NCI-H82 treated with DMSO at 0.1 percent for 48 hours (cell line): ENCODE data around the gene LRRN3.

Experiments used
- DNase-seq: peaks from one replicate; lab custom pipeline; 2025; ENCODE audit not compliant: unreplicated experiment; lab: John Stamatoyannopoulos, UW

LRRN3 gene

DNA sequence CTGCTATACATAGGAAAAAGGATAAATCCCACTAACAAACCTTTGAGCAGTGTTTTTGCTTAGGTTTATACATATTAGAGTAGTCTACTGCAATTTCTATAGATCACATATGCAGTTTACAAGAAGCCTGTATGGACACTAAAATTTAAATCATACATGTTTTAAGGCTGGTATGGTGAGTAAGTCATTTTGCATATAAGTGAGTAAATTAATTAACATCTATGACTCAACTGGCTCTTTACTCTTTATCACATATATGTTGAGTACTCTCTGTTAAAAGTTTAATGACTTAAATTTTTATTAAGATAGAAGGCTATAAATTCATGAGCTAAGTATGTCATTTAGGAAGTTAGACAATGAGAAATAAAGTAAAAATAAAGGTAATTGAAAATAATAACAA is 69.4 kb downstream of the LRRN3 start:
- DNase-seq: no peak

DNA sequence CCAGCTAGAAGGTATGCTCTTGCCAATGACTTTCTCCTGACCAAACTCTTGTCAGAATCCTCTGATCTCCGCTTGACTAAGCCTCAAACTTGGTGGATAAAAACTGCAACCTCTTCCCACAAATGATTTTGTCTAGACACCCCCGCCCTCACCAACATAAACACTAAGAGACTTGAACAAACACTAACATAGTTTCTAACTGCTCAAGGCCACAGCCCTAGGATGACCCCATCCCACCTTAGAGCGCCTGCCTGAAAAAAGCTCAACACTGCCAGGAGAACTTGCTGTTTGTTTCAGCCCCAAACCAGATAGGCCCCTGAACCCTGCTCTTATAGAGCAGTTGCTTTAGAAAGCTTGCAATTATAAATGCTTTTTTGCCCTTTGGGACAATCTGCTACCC is 71.8 kb downstream of the LRRN3 start:
- DNase-seq: no peak

DNA sequence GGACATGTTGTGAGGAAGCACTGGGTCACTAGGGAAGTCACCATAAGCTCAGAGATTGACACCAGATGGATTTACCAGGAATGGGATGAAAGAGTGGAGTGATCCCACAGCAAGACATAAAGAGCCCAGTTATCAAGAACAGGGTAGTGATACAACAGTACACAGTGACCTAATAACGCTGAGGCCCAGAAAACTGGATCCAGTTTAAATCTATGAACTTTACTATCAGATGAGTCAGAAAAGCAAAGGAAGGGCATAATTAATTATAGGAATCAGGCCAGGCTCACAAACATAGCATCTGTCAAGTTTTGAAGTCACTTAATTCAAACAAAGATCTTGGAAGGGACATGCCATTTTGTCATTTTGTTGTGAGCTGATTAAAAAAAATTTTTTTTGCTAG is 73.5 kb downstream of the LRRN3 start:
- no peak for DNase-seq

DNA sequence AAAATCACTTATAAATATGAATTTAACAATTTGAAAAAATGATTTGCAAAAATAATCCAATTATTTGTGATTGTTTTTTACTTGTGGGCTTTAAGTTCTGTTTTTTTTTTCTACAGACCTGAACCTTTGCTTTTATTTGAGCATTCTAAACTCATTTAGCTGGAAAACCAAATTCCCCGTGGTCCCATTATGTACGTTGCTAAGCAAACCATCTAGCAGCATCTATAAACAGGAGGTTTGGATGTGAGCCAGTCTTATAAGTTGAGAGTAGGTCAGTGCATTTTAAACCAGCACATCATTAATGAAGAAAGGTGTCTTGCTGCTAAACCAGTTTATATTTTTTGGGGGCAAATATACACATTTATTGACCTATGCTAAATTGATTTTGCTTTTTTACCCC is 77.3 kb downstream of the LRRN3 start:
- no peak for DNase-seq

DNA sequence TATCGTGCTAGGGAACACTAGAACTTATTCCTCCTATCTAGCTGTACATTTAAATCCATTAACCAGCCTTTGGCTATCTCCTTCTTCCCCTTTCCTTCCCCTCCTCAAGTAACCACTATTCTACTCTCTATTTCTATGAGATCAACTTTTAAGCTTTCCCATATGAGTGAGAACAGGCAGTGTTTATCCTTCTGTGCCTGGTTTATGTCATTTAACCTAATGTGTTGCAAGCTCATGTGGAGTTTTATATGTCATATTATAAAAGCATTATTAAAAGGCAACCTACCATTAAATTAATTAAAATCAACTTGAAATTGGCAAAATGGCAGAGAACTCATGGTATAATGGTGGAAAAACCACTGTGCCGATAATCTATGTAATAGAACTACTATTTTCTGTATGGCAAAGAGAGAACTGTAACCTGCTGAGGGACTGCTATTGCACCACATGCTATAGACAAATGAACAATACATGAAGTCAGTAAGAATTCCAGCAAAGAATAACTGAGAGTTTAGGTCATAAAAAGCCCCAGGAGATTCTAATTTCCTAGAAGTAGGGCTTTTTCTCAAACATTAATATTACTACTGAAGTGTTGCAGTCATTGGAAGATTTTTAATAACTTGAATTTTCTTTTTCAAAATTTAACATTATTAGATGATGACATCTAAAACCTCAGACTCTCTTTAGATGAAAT is 81.8 kb downstream of the LRRN3 start:
- DNase-seq: no peak

DNA sequence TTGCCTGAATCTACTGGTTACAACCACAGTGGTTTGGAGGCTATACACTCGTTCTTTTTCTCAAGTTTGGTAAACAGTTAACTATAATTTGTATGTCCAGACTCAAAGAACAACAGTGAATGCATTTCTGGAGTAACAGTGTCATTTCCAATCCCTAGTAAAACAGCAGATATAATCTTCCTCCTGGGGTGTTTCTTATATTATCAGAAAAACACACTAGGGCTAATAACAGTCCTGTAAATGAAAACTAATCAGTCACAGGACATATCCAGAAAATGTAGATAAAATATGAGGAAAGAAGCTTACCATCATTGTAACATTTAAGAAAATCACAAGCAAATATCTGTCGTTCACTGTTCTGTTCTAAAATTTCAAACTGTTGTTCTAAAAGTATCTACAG is 82.6 kb downstream of the LRRN3 start:
- DNase-seq: no peak

DNA sequence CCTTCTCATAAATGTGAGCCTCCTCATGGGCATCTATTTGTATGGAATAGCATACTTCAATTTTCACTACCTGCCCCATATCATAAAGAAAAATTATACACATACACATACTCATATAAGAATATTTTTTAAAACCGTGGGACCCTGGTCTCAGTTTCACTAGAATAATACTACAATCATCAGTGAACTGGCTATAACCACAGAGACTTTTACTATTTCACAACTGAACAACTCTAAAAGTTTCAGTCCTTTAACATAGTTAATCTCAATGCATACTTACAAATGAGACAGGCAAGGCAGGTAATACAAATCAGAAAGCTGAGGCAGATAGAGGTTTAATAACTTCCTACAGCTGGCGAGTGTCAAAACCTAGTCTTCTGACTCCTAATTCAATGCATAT is 83.1 kb downstream of the LRRN3 start:
- no peak for DNase-seq

DNA sequence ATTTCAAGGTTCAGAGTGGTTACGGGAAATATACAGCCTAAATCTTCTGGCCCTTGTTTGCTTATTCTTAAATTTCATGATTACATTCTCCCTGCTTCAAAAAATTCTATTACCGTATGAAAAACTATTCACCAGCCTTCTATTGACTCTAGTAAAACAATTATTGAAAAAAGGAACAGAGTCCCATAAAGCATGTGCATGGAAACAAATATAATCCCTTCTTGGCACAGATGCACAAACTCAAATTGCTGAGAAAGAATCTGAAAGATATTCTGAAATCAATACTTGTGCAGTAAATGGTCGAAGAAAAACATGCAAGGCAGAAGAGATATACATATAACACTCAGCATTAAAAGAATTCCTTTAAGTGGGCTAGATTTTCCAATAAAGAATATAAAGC is 83.6 kb downstream of the LRRN3 start:
- no peak for DNase-seq
